Measurements from ENCODE around the gene ZNF839. TPM values are rescaled to one million over a fixed set of nuclear protein-coding genes. Genes with fewer than 3 reads are reported as not detected.

Gene ZNF839
- total RNA-seq, 1 donor from 2014 or later = 7.4 TPM

- peak; percentile 75 for DNase-seq
- intact Hi-C loops (cut with micrococcal nuclease) = no loop called here
- ATAC-seq = peak; percentile 57
Observed at GRCh38 chr14:102363182-102363943, 43.8 kb downstream of the ZNF839 start.

GRCh38 chr14:102370305-102370809, 50.8 kb downstream of the ZNF839 start:
- DNase-seq = peak; percentile 31
- intact Hi-C loops (cut with micrococcal nuclease) = no loop called here
- peak; percentile 73 for ATAC-seq

- DNase-seq (no peak), ATAC-seq (no peak)
- intact Hi-C loops (cut with micrococcal nuclease) = no loop called here
Observed at GRCh38 chr14:102371361-102371760, 51.8 kb downstream of the ZNF839 start.

GRCh38 chr14:102373110-102373509, 53.6 kb downstream of the ZNF839 start:
- intact Hi-C loops (cut with micrococcal nuclease) = no loop called here
- DNase-seq = no peak
- ATAC-seq = no peak

GRCh38 chr14:102374264-102374663, 54.7 kb downstream of the ZNF839 start:
- intact Hi-C loops (cut with micrococcal nuclease) = no loop called here
- ATAC-seq (no peak), DNase-seq (no peak)

- DNase-seq = no peak
- ATAC-seq = no peak
- intact Hi-C loops (cut with micrococcal nuclease) = no loop called here
Observed at GRCh38 chr14:102375119-102375518, 55.6 kb downstream of the ZNF839 start.

- intact Hi-C loops (cut with micrococcal nuclease) = no loop called here
- ATAC-seq = no peak
- DNase-seq = no peak
Observed at GRCh38 chr14:102377696-102378095, 58.1 kb downstream of the ZNF839 start.

GRCh38 chr14:102378830-102379229, 59.3 kb downstream of the ZNF839 start:
- ATAC-seq = no peak
- intact Hi-C loops (cut with micrococcal nuclease) = no loop called here

GRCh38 chr14:102387086-102387485, 67.5 kb downstream of the ZNF839 start:
- ATAC-seq (no peak), DNase-seq (no peak)
- intact Hi-C loops (cut with micrococcal nuclease) = no loop called here

More at GRCh38 chr14:102378830-102379229, 59.3 kb downstream of the ZNF839 start:
- no peak for DNase-seq

- DNase-seq (no peak), ATAC-seq (no peak)
- intact Hi-C loops (cut with micrococcal nuclease) = no loop called here
Observed at GRCh38 chr14:102389246-102389645, 69.7 kb downstream of the ZNF839 start.

- ATAC-seq = no peak
- intact Hi-C loops (cut with micrococcal nuclease) = no loop called here
- DNase-seq = no peak
Observed at GRCh38 chr14:102390064-102390855, 70.7 kb downstream of the ZNF839 start.

Other genes with a start within 250 kb of the ZNF839 start
- gene HSP90AA1, start 232.7 kb upstream of the ZNF839 start, total RNA-seq = 467 TPM
- 20.5 TPM for gene WDR20, start 179.8 kb upstream of the ZNF839 start, total RNA-seq
- 10.9 TPM for gene MOK, start 14.6 kb upstream of the ZNF839 start, total RNA-seq
- gene CINP, start 43.1 kb downstream of the ZNF839 start, total RNA-seq = 33.7 TPM
- 22.5 TPM for gene TECPR2, start 43.2 kb downstream of the ZNF839 start, total RNA-seq
- gene ANKRD9, start 190.0 kb downstream of the ZNF839 start, total RNA-seq = 167 TPM